GM19351 (cell line): ENCODE results near the gene PHPT1.
"Not testable (repeated sequence)": the region's sequence is repeated elsewhere in the genome, so short reads cannot be mapped to it uniquely, and the experiment has no call there.

Experiments used
- ATAC-seq: cut with Tn5 transposase; IDR thresholded peaks from one replicate; pipeline ENCODE4 v1.9.1; 2021; ENCODE audit warnings: mild to moderate bottlenecking, moderate library complexity; ENCODE audit not compliant: unreplicated experiment

The PHPT1 gene

GRCh38 chr9:136821826-136822544, 27.2 kb upstream of the PHPT1 start:
- no peak for ATAC-seq

GRCh38 chr9:136823136-136824046, 25.8 kb upstream of the PHPT1 start:
- ATAC-seq, result no peak

GRCh38 chr9:136824496-136825225, 24.5 kb upstream of the PHPT1 start:
- ATAC-seq, result no peak

- ATAC-seq, result no peak
Observed at GRCh38 chr9:136825295-136826187, 23.7 kb upstream of the PHPT1 start.

GRCh38 chr9:136826188-136826541, 23.0 kb upstream of the PHPT1 start:
- no peak for ATAC-seq

GRCh38 chr9:136826703-136827582, 22.3 kb upstream of the PHPT1 start:
- ATAC-seq, result no peak

GRCh38 chr9:136827794-136828473, 21.3 kb upstream of the PHPT1 start:
- no peak for ATAC-seq

- no peak for ATAC-seq
Observed at GRCh38 chr9:136828474-136829140, 20.6 kb upstream of the PHPT1 start.

- ATAC-seq, result no peak
Observed at GRCh38 chr9:136829412-136829811, 19.8 kb upstream of the PHPT1 start.

- ATAC-seq, result no peak
Observed at GRCh38 chr9:136829981-136830885, 19.0 kb upstream of the PHPT1 start.

- ATAC-seq, result no peak
Observed at GRCh38 chr9:136831002-136831719, 18.0 kb upstream of the PHPT1 start.

GRCh38 chr9:136831720-136832104, 17.5 kb upstream of the PHPT1 start:
- ATAC-seq, result no peak

- no peak for ATAC-seq
Observed at GRCh38 chr9:136832581-136832980, 16.6 kb upstream of the PHPT1 start.

GRCh38 chr9:136833381-136834048, 15.7 kb upstream of the PHPT1 start:
- not testable (repeated sequence) for ATAC-seq

- no peak for ATAC-seq
Observed at GRCh38 chr9:136835162-136835931, 13.9 kb upstream of the PHPT1 start.
